COLO668 (cell line): Measurements from ENCODE around the gene PPP1R1B.
A peak's percentile ranks its signal among the peaks of the same experiment; 100 is the strongest.

Experiments used
- DNase-seq: peaks from one replicate; lab custom pipeline; 2025; ENCODE audit not compliant: unreplicated experiment; lab: John Stamatoyannopoulos, UW

The PPP1R1B gene

GRCh38 chr17:39666231-39666600 is 39.5 kb downstream of the PPP1R1B start:
- DNase-seq, result no peak

GRCh38 chr17:39666601-39667261 is 40.0 kb downstream of the PPP1R1B start:
- no peak for DNase-seq

- DNase-seq, result no peak
Measured at GRCh38 chr17:39667262-39667944, 40.7 kb downstream of the PPP1R1B start.

GRCh38 chr17:39667945-39668924 is 41.5 kb downstream of the PPP1R1B start, which contains the start of gene PNMT:
Gene PNMT (plus strand): TSS chr17:39668453. CDS start chr17:39668476, 23 bp downstream.
- DNase-seq, result peak; percentile 77

DNA sequence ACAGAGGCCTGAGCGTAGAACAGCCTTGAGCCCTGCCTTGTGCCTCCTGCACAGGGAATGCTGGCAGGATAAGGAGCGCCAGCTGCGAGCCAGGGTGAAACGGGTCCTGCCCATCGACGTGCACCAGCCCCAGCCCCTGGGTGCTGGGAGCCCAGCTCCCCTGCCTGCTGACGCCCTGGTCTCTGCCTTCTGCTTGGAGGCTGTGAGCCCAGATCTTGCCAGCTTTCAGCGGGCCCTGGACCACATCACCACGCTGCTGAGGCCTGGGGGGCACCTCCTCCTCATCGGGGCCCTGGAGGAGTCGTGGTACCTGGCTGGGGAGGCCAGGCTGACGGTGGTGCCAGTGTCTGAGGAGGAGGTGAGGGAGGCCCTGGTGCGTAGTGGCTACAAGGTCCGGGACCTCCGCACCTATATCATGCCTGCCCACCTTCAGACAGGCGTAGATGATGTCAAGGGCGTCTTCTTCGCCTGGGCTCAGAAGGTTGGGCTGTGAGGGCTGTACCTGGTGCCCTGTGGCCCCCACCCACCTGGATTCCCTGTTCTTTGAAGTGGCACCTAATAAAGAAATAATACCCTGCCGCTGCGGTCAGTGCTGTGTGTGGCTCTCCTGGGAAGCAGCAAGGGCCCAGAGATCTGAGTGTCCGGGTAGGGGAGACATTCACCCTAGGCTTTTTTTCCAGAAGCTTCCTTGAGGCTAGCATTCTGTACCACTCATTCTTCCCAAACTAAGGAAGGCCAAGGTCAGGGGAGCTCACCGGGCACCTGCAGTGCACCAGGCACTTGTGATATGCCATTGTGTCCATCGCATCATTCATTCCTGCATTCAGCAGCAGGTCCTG is 43.4 kb downstream of the PPP1R1B start:
- no peak for DNase-seq

GRCh38 chr17:39670746-39671145 is 44.0 kb downstream of the PPP1R1B start:
- DNase-seq, result no peak

DNA sequence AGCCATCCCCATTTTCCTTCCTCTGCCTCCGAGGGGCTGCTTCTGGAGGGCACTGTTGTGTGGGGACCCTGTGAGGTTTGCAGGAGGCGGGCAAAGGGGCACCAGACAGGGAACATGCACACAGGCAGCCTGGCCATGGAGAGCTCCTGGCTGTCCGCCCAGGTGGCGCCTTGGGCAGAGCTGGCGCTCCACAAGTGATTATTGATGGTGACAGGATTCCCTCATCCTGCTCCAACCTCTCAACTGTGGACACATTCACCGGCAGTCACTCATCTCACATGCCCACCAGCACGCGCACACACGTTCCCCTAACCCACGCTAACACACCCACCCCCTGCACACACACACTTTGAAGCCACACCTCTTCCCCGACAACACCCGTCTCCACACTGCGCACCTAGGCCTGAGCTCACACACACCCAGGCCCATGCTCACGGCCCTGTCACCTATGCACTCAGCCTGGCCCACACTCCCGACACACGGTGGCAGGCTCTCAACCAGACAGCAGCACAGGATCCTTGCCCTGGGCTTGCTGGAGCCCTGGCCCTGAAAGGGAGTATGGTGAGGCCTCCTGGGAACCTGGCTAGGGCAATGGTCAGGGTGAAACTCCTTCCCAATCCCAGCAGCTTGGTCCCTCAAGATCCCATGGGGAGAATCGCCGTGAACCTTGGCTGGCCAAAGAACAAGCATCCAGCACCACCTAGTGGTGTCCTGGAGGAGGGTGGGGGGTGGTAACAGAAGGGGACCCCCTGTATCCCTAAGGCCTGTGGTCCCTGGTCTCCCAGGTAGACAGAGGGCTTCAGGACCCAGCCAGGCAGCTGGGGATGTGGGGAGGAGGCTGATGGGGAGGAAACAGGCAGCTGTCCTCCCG is 45.1 kb downstream of the PPP1R1B start:
- DNase-seq, result peak; percentile 4

DNA sequence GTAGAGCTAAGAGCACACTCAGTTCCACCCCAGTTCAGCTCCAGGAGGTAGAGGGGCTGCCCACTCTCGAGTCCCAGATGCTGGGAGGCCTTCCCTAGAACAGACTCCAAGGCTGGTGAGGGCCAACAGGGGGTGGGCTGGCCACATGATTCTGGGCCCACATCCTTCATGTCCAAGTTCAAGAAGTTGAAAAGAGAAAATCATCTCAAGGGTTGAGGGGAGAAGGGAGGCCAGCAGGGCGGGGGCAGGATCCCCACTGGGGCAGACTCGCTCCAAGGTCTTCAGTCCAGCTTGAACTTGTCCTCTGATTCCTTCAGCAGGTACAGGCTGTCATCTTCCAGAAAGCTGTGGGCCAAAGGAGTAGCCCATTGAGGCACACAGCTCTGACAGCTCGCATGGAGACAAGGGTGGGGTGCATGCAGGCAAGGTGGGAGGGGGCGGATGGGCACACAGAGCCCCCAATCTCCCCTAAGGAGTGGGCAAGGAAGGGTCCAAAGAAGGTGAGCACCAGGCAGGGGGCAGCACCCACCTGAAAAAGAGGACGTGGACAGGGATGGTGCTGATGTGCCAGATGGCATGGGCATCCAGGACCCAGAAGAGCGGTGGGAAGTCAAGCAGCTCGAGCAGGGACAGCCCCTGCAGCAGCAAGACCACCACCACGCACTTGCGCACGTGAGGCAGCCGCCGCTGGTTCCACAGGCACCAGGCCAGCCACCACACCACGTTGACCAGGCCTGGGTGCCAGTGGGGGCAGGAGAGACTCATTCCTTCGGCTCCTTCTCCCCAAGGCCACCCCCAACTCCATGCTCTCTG is 46.0 kb downstream of the PPP1R1B start:
- DNase-seq, result no peak

- DNase-seq, result no peak
Measured at GRCh38 chr17:39673335-39674081, 46.8 kb downstream of the PPP1R1B start.

- no peak for DNase-seq
Measured at GRCh38 chr17:39674179-39674578, 47.4 kb downstream of the PPP1R1B start.

DNA sequence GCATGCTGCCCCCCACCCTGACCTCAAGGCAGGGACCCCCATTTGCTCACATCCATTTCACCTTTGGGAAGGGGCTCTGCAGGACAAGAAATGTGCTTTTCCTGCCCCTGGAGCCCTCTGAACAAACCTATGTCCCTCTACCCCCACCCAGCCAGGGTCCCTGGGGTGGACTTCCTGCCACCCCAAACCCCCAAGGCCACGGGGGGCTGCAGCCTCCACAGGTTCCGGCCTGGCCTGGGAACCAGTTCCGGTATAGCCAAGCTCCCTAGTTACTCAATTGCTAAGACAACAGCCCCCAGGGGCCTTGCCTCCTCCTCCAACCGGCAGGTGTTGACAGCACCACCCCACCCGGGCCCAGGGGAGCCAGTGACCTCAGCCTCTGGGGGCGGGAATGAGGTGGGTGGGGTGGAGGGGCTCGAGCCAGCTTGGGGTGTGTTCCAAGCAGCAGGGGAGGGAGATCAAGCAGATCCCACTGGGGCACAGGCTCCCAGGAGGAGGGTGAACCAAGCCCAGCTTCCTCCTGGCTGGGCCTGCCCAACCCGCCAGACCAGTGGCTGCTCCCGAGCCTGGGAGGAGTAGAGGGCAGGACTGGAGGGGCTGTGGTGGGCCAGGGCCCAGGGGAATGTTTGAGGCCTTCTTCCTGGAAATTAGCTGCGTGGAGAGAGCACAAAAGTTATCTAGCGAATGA is 48.1 kb downstream of the PPP1R1B start:
- peak; percentile 65 for DNase-seq

- no peak for DNase-seq
Measured at GRCh38 chr17:39675390-39676082, 48.8 kb downstream of the PPP1R1B start.

GRCh38 chr17:39676198-39676819 is 49.6 kb downstream of the PPP1R1B start:
- DNase-seq, result peak; percentile 52

DNA sequence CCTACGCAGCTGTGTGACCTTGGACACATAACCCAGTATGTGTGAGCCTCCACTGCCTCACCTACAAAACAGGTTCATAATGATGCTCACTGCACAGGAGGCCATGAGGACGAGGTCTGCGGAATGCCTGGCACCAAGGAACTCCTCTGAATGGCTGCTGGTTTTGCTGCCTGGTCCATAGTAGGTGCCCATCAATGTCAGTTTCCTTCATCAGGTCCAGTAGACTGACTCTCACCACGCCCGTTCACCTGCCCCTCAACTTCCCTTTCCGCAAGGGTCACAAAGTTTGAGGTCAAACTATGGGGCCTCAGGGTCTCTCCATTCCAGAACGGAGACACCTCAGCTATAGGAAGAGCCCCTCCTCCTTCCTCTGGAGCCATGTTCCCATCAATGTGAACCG is 50.3 kb downstream of the PPP1R1B start:
- no peak for DNase-seq

- DNase-seq, result no peak
Measured at GRCh38 chr17:39677542-39678339, 51.0 kb downstream of the PPP1R1B start.
